Fibroblast of the conjunctiva (primary cell): ENCODE results near the gene CFAP91.
"Not testable (repeated sequence)": the region's sequence is repeated elsewhere in the genome, so short reads cannot be mapped to it uniquely, and the experiment has no call there.

ENCODE experiments used
- DNase-seq: peaks from one replicate; pipeline ENCODE4 v3.0.0-alpha.2; 2010; ENCODE audit warnings: low read depth

CFAP91 gene

GRCh38 chr3:119677641-119677934 is 25.2 kb upstream of the CFAP91 start:
- no peak for DNase-seq

- DNase-seq, result not testable (repeated sequence)
Measured at GRCh38 chr3:119678209-119678608, 24.6 kb upstream of the CFAP91 start.

- no peak for DNase-seq
Measured at GRCh38 chr3:119679874-119680273, 22.9 kb upstream of the CFAP91 start.

- DNase-seq, result peak; percentile 51
Measured at GRCh38 chr3:119681279-119681678, 21.5 kb upstream of the CFAP91 start.

- DNase-seq, result no peak
Measured at GRCh38 chr3:119683421-119683820, 19.4 kb upstream of the CFAP91 start.

- DNase-seq, result no peak
Measured at GRCh38 chr3:119690043-119690656, 12.7 kb upstream of the CFAP91 start.

GRCh38 chr3:119695480-119695879 is 7.3 kb upstream of the CFAP91 start:
- DNase-seq, result no peak

GRCh38 chr3:119697394-119697793 is 5.4 kb upstream of the CFAP91 start:
- DNase-seq, result no peak

GRCh38 chr3:119700269-119700919 is 2.4 kb upstream of the CFAP91 start:
- DNase-seq, result no peak

- DNase-seq, result no peak
Measured at GRCh38 chr3:119700920-119701734, 1.7 kb upstream of the CFAP91 start.

GRCh38 chr3:119703820-119704531 is 1.2 kb downstream of the CFAP91 start:
- DNase-seq, result no peak

- DNase-seq, result no peak
Measured at GRCh38 chr3:119715105-119715504, 12.3 kb downstream of the CFAP91 start.

GRCh38 chr3:119716998-119717397 is 14.2 kb downstream of the CFAP91 start:
- no peak for DNase-seq

GRCh38 chr3:119717520-119717919 is 14.7 kb downstream of the CFAP91 start:
- no peak for DNase-seq

GRCh38 chr3:119723022-119723421 is 20.2 kb downstream of the CFAP91 start:
- DNase-seq, result no peak

- DNase-seq, result no peak
Measured at GRCh38 chr3:119726909-119727308, 24.1 kb downstream of the CFAP91 start.

- no peak for DNase-seq
Measured at GRCh38 chr3:119729996-119730395, 27.2 kb downstream of the CFAP91 start.

GRCh38 chr3:119731560-119732343 is 28.9 kb downstream of the CFAP91 start:
- DNase-seq, result no peak

- DNase-seq, result no peak
Measured at GRCh38 chr3:119733812-119734211, 31.0 kb downstream of the CFAP91 start.

- DNase-seq, result no peak
Measured at GRCh38 chr3:119738741-119739140, 35.9 kb downstream of the CFAP91 start.

- no peak for DNase-seq
Measured at GRCh38 chr3:119741657-119742590, 39.1 kb downstream of the CFAP91 start.
